A673 (cell line): ENCODE results near the gene TP53BP1. TPM values are rescaled to one million over a fixed set of nuclear protein-coding genes. Genes with fewer than 3 reads are reported as not detected.

Experiments used
- BruUV-seq: library from RNA; stranded (reverse); fragments of 400-500 nt; replicated peaks from 2 replicates; lab custom pipeline; 2021; lab: Mats Ljungman, UMichigan
- CTCF ChIA-PET: fragments of 300-600 bp; sonication (Branson Sonifier 250); formaldehyde crosslinking; loops from one replicate; lab custom pipeline; 2022; ENCODE audit warnings: antibody characterized with exemption; lab: Charles Lee
- POLR2A ChIA-PET: fragments of 300-600 bp; sonication (Branson Sonifier 250); formaldehyde crosslinking; loops from one replicate; lab custom pipeline; 2022; ENCODE audit warnings: antibody characterized with exemption; ENCODE audit not compliant: low non-redundant PET; lab: Charles Lee
- DNase-seq: peaks from one replicate; pipeline ENCODE4 v3.0.0-alpha.2; 2015; ENCODE audit warnings: low spot score
- H3K27ac ChIP-seq: fragments of 200-600 bp; sonication (generic); 2 replicates; pipeline ENCODE4 v1.5.1; 2016; ENCODE audit warnings: mixed run types, low read depth, mild to moderate bottlenecking, mixed read lengths, antibody characterized with exemption, low read length; ENCODE audit not compliant: poor library complexity, severe bottlenecking
- H3K27me3 ChIP-seq: fragments of 200-600 bp; sonication (generic); replicated peaks from 2 replicates; pipeline ENCODE4 v1.6.1; 2017; ENCODE audit warnings: mixed run types, low read depth, mild to moderate bottlenecking, mixed read lengths, antibody characterized with exemption, low read length; ENCODE audit not compliant: insufficient read depth, poor library complexity
- H3K36me3 ChIP-seq: fragments of 200-600 bp; sonication (generic); 2 replicates; pipeline ENCODE4 v1.6.1; 2016; ENCODE audit warnings: mixed run types, mild to moderate bottlenecking, mixed read lengths, antibody characterized with exemption, low read length; ENCODE audit not compliant: insufficient read depth, poor library complexity, severe bottlenecking
- H3K4me1 ChIP-seq: fragments of 200-600 bp; sonication (generic); 2 replicates; pipeline ENCODE4 v1.6.1; 2017; ENCODE audit warnings: mixed run types, mild to moderate bottlenecking, mixed read lengths, antibody characterized with exemption, low read length; ENCODE audit not compliant: insufficient read depth, poor library complexity, severe bottlenecking
- H3K4me3 ChIP-seq: fragments of 200-600 bp; sonication (generic); 2 replicates; pipeline ENCODE4 v1.5.1; 2016; ENCODE audit warnings: low read depth, mixed run types, mild to moderate bottlenecking, mixed read lengths, low read length; ENCODE audit not compliant: poor library complexity, severe bottlenecking
- H3K9me3 ChIP-seq: fragments of 200-600 bp; sonication (generic); 2 replicates; pipeline ENCODE4 v1.6.1; 2016; ENCODE audit warnings: mixed run types, low read depth, mild to moderate bottlenecking, mixed read lengths, antibody characterized with exemption, low read length; ENCODE audit not compliant: poor library complexity, severe bottlenecking
- CTCF ChIP-seq: fragments of 300-800, 200-600 bp; sonication (generic); conservative IDR thresholded peaks from 2 replicates; pipeline ENCODE4 v1.5.1; 2017; ENCODE audit warnings: low read depth, mild to moderate bottlenecking, antibody characterized with exemption, low read length, moderate library complexity, mixed read lengths
- EZH2 ChIP-seq: fragments of 200-600 bp; sonication (generic); IDR thresholded peaks from 2 replicates; pipeline ENCODE4 v1.6.1; 2017; ENCODE audit warnings: borderline replicate concordance, low read depth, mild to moderate bottlenecking, mixed read lengths, antibody characterized with exemption, low read length; ENCODE audit not compliant: poor library complexity, severe bottlenecking
- intact Hi-C: fragments of 100-400 bp; cut with micrococcal nuclease; formaldehyde crosslinking; loops from one replicate; pipeline ENCODE4 v1.10.0; 2022; ENCODE audit not compliant: unreplicated experiment
- total RNA-seq: library from RNA; stranded (reverse); gene quantifications from 2 replicates; pipeline ENCODE4 v1.2.3, GENCODE V29; 2021

TP53BP1 gene
- total RNA-seq, 1 experiment from 2014 or later: 66.0 TPM

GRCh38 chr15:43510200-43511011 lies 17.4 kb upstream of the TP53BP1 start:
- H3K27ac ChIP-seq: peak overlapping the region; percentile 71
- intact Hi-C loops: loop anchor here (1.0 to 10.0 kb wide), 2 partner anchors 17 to 66 kb away; partner anchors contain the start of gene TP53BP1
- peaks cover 43% of the 10 kb centered on the region for H3K4me1 ChIP-seq
- no peaks in the 10 kb centered on the region for H3K36me3 ChIP-seq
- TSS peak; percentile 87 for BruUV-seq
- TF ChIP-seq CTCF (0 out of 2 replicates have a peak, but pooled peaks have one; percentile 24), EZH2 (no peak)
- H3K4me3 ChIP-seq: peak overlapping the region; percentile 49
- peak; percentile 100 for DNase-seq
- no peaks in the 10 kb centered on the region for H3K9me3 ChIP-seq
- no peaks in the 10 kb centered on the region for H3K27me3 ChIP-seq
- ChIA-PET CTCF (interaction anchor here (1.8 kb wide), 1 partner anchor 69 kb away, joined by 6 read pairs; no protein-coding TSS in a partner anchor), POLR2A (interaction anchor here (0.6 to 0.7 kb wide), 3 partner anchors 20 to 70 kb away, joined by 4 to 12 read pairs (median 4); no protein-coding TSS in a partner anchor)

- H3K27ac ChIP-seq: peak overlapping the region; percentile 71
Observed at GRCh38 chr15:43509660-43510199, 16.8 kb upstream of the TP53BP1 start.

More at GRCh38 chr15:43509660-43510199, 16.8 kb upstream of the TP53BP1 start:
- ChIA-PET POLR2A (interaction anchor here (0.6 to 0.7 kb wide), 2 partner anchors 49 to 69 kb away, joined by 4 to 12 read pairs; no protein-coding TSS in a partner anchor), CTCF (interaction anchor here (1.8 kb wide), 1 partner anchor 69 kb away, joined by 6 read pairs; no protein-coding TSS in a partner anchor)
- peaks cover 44% of the 10 kb centered on the region for H3K4me1 ChIP-seq
- H3K4me3 ChIP-seq: peak overlapping the region; percentile 49
- intact Hi-C loops: loop anchor here (1.0 to 10.0 kb wide), 2 partner anchors 16 to 65 kb away; partner anchors contain the start of gene TP53BP1
- no peaks in the 10 kb centered on the region for H3K36me3 ChIP-seq
- BruUV-seq: no TSS peak
- no peaks in the 10 kb centered on the region for H3K27me3 ChIP-seq
- no peak for DNase-seq
- no peaks in the 10 kb centered on the region for H3K9me3 ChIP-seq
- TF ChIP-seq EZH2: no peak
- TF ChIP-seq CTCF: no peak
